GM21723 (cell line): ENCODE results near the gene PAX2.

ENCODE experiments used
- ATAC-seq: cut with Tn5 transposase; IDR thresholded peaks from one replicate; pipeline ENCODE4 v1.9.1; 2021; ENCODE audit warnings: mild to moderate bottlenecking, moderate library complexity; ENCODE audit not compliant: unreplicated experiment

The PAX2 gene

GRCh38 chr10:100873827-100874326 is 128.5 kb downstream of the PAX2 start:
- ATAC-seq: no peak

GRCh38 chr10:100874702-100875483 is 129.5 kb downstream of the PAX2 start:
- no peak for ATAC-seq

- ATAC-seq: no peak
Measured at GRCh38 chr10:100875484-100876166, 130.2 kb downstream of the PAX2 start.

GRCh38 chr10:100876585-100877460 is 131.4 kb downstream of the PAX2 start:
- no peak for ATAC-seq

GRCh38 chr10:100877461-100877850 is 132.1 kb downstream of the PAX2 start:
- ATAC-seq: no peak

- ATAC-seq: no peak
Measured at GRCh38 chr10:100878291-100878910, 133.0 kb downstream of the PAX2 start.
